AG04450 (cell line): ENCODE data around the gene MPZL1. TPM values are rescaled to one million over a fixed set of nuclear protein-coding genes. Genes with fewer than 3 reads are reported as not detected.

Experiments
- CTCF ChIA-PET: fragments of 300-600, 350-600 bp; formaldehyde crosslinking; extraction: SDS; loops from one replicate; lab custom pipeline; 2022; ENCODE audit warnings: antibody characterized with exemption, inconsistent platforms; lab: Charles Lee
- POLR2A ChIA-PET: fragments of 350-600 bp; formaldehyde crosslinking; extraction: SDS; loops from one replicate; lab custom pipeline; 2021; ENCODE audit warnings: antibody characterized with exemption, inconsistent platforms; lab: Yijun Ruan, JAX
- DNase-seq: peaks from one replicate; pipeline ENCODE4 v3.0.0-alpha.2; 2011; ENCODE audit warnings: low read depth, low spot score
- H3K27ac ChIP-seq: one replicate; pipeline ENCODE4 v1.5.1; 2012; ENCODE audit warnings: low read depth, low read length, control low read depth
- H3K27me3 ChIP-seq: one replicate; pipeline ENCODE4 v1.6.0; 2012; ENCODE audit warnings: low read length; ENCODE audit not compliant: control insufficient read depth, insufficient read depth
- H3K4me3 ChIP-seq: 2 replicates; pipeline ENCODE4 v1.5.1; 2011; ENCODE audit warnings: mild to moderate bottlenecking, low read depth, low read length, control low read depth
- H3K9me3 ChIP-seq: 2 replicates; pipeline ENCODE4 v1.5.1; 2012; ENCODE audit warnings: low read length; ENCODE audit not compliant: control insufficient read depth, insufficient read depth
- polyA plus RNA-seq: library from polyadenylated mRNA; depleted of rRNA; stranded (reverse); fragments of >200 nt; gene quantifications from 2 replicates; pipeline ENCODE4 v1.2.3, GENCODE V29; 2011
- TF ChIP-seq, protein P1 (sequence below): IDR thresholded peaks from 2 replicates; pipeline ENCODE4 v1.5.1; 2011; ENCODE audit warnings: low read depth, low read length, control low read depth, inconsistent platforms

Gene MPZL1
- polyA plus RNA-seq, 1 experiment: 198 TPM

GRCh38 chr1:167751676-167752075 lies 29.9 kb downstream of the MPZL1 start:
- no peak for DNase-seq
- Histone ChIP-seq H3K27ac (no peak overlapping the region), H3K27me3 (no peaks in the 10 kb centered on the region), H3K4me3 (no peak overlapping the region), H3K9me3 (no peaks in the 10 kb centered on the region)
- TF ChIP-seq, protein P1, sequence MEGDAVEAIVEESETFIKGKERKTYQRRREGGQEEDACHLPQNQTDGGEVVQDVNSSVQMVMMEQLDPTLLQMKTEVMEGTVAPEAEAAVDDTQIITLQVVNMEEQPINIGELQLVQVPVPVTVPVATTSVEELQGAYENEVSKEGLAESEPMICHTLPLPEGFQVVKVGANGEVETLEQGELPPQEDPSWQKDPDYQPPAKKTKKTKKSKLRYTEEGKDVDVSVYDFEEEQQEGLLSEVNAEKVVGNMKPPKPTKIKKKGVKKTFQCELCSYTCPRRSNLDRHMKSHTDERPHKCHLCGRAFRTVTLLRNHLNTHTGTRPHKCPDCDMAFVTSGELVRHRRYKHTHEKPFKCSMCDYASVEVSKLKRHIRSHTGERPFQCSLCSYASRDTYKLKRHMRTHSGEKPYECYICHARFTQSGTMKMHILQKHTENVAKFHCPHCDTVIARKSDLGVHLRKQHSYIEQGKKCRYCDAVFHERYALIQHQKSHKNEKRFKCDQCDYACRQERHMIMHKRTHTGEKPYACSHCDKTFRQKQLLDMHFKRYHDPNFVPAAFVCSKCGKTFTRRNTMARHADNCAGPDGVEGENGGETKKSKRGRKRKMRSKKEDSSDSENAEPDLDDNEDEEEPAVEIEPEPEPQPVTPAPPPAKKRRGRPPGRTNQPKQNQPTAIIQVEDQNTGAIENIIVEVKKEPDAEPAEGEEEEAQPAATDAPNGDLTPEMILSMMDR: no peak
- ChIA-PET CTCF (interaction anchor here (0.7 kb wide), 1 partner anchor 11 kb away, joined by 5 read pairs; no protein-coding TSS in a partner anchor), POLR2A (no interaction called here)

DNA sequence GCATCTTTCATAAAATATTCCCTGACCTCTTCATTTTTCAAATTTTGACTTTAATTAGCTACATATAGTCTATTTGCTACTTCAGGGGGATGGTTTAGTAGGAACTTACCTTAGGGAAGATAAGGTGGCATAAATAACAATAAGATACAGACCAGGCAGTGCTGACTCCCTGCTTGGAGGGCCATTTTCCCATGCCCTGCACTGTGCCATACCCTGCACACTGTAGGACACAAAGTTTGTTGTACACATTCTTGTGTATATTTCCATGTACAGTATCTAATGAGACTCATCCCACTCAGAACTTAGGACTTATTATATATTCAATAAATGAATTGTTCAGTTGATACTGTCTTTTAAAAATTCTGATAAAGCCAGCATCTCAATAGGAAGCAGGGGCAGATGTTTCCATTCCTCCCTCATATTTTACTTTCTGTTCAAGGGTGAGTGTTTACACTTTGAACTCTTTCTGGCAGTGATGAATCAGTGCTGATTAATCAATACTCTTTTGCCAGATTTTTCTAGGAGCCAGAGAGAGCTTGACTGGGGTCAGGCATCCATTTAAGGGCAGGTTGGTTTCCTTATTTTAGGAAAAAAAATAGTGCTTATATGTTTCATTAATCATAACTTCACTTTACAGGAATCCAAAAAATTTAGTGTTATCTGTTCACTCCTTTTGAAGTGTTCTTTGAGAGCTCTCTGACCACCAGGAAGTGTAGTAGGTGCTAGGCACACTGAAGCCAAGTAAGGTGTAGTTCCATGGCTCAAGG lies 30.6 kb downstream of the MPZL1 start:
- no peak for DNase-seq
- H3K27ac ChIP-seq: no peak overlapping the region
- H3K9me3 ChIP-seq: no peaks in the 10 kb centered on the region
- H3K4me3 ChIP-seq: no peak overlapping the region
- POLR2A ChIA-PET: interaction anchor here (1.4 kb wide), 2 partner anchors 39 to 45 kb away, joined by 3 to 5 read pairs; no protein-coding TSS in a partner anchor
- TF ChIP-seq, protein P1: no peak
- CTCF ChIA-PET: interaction anchor here (1.0 to 1.4 kb wide), 5 partner anchors 10 to 330 kb away, joined by 3 to 4 read pairs (median 3); no protein-coding TSS in a partner anchor
- H3K27me3 ChIP-seq: no peaks in the 10 kb centered on the region

DNA sequence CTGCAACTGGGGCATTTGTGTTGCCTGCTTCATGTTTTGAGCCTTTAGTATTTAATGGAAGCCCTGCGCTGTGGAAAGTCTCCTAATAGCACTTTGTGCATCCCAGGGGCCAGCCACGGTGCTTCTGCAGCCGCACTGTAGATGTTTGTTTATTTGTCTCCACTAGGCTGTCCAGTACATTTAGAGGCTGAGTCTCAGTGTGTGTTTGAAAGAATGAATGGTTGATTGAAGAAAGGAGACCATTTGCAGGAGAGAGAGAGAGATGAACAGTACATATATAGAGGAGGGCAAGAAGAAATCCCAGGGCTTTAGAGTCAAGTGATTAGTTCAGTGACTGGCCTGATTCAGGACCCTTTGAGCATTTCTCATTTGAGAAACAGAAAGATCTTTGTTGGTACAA lies 33.9 kb downstream of the MPZL1 start:
- POLR2A ChIA-PET: no interaction called here

GRCh38 chr1:167756730-167757405 lies 35.1 kb downstream of the MPZL1 start:
- POLR2A ChIA-PET: no interaction called here
- TF ChIP-seq, protein P1: no peak
- Histone ChIP-seq H3K9me3 (no peaks in the 10 kb centered on the region), H3K27ac (no peak overlapping the region), H3K27me3 (no peaks in the 10 kb centered on the region), H3K4me3 (no peak overlapping the region)
- CTCF ChIA-PET: interaction anchor here (0.8 to 0.9 kb wide), 2 partner anchors 51 to 326 kb away, joined by 3 to 4 read pairs; no protein-coding TSS in a partner anchor
- DNase-seq: no peak

More for the DNA sequence above, 33.9 kb downstream of the MPZL1 start:
- CTCF ChIA-PET: interaction anchor here (0.9 kb wide), 1 partner anchor 41 kb away, joined by 3 read pairs; no protein-coding TSS in a partner anchor
- Histone ChIP-seq H3K27ac (no peak overlapping the region), H3K27me3 (no peaks in the 10 kb centered on the region), H3K9me3 (no peaks in the 10 kb centered on the region), H3K4me3 (no peak overlapping the region)
- TF ChIP-seq, protein P1: no peak
- no peak for DNase-seq
